PC-9 (cell line): ENCODE measurements around the gene CRHR2.

ENCODE experiments used
- EZH2 ChIP-seq: fragments of 200-600 bp; sonication (generic); IDR thresholded peaks from 2 replicates; pipeline ENCODE4 v1.8.0; 2017; ENCODE audit warnings: antibody characterized with exemption, low read depth
- TF ChIP-seq, protein P1 (sequence below): fragments of 200-600 bp; sonication (generic); conservative IDR thresholded peaks from 2 replicates; pipeline ENCODE4 v1.6.1; 2017; ENCODE audit warnings: mixed run types, antibody characterized with exemption, mild to moderate bottlenecking, moderate library complexity

DNA sequence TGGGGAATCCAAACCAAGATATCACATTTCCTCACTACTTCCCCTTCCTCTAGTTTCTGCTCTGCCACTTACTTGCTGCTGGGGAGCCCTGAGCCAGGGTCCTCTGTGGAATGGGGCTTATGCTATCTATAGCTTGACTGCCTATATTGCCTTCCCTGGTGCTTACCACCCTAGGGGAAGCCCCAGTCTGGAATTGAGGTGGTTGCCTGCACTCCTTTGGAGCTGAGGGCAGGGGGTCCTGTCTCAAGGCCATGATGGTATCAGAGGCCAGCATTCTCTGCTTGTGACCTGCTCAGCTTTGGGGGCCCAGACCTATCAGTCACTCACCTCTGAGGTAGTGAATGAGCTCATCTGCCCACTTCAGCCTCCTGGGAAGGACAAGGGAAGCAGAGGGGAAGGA lies 40.4 kb upstream of the CRHR2 start:
- TF ChIP-seq, protein P1, sequence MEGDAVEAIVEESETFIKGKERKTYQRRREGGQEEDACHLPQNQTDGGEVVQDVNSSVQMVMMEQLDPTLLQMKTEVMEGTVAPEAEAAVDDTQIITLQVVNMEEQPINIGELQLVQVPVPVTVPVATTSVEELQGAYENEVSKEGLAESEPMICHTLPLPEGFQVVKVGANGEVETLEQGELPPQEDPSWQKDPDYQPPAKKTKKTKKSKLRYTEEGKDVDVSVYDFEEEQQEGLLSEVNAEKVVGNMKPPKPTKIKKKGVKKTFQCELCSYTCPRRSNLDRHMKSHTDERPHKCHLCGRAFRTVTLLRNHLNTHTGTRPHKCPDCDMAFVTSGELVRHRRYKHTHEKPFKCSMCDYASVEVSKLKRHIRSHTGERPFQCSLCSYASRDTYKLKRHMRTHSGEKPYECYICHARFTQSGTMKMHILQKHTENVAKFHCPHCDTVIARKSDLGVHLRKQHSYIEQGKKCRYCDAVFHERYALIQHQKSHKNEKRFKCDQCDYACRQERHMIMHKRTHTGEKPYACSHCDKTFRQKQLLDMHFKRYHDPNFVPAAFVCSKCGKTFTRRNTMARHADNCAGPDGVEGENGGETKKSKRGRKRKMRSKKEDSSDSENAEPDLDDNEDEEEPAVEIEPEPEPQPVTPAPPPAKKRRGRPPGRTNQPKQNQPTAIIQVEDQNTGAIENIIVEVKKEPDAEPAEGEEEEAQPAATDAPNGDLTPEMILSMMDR, result no peak
- TF ChIP-seq EZH2, result no peak
